ENCODE data around the gene SMOC2.

DNA sequence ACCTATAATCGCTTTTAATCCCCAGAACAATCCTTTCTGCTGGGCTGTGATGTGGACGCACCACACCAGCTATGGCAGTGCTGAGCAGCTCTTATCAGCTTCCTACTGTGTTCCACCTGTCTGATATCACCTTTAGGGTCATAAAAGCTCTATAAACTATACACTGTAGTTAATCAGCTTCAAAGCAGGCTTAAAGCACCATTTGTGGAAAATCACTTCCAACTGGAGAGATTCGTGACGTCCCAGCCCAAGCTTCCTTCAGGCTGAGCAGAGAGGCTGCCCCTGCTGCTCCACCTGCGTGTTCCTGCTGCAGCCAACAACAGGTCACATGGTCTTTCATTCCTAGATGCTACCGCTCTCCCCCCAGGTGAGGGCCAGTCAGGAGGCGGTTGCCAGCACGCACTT is 156.5 kb downstream of the SMOC2 start:
- TF ChIP-seq CTCF (IDR thresholded peaks at IDR 0.05; ENCODE audit: poor library complexity) (no peak), EZH2 (IDR thresholded peaks at IDR 0.05; ENCODE audit: borderline replicate concordance) (no peak)
